HG03521 (cell line): ENCODE data around the gene LAMTOR1.
A peak's percentile ranks its signal among the peaks of the same experiment; 100 is the strongest.

Experiments
- ATAC-seq: cut with Tn5 transposase; IDR thresholded peaks from one replicate; pipeline ENCODE4 v1.9.1; 2021; ENCODE audit warnings: mild to moderate bottlenecking, moderate library complexity; ENCODE audit not compliant: unreplicated experiment

The LAMTOR1 gene

GRCh38 chr11:72120930-72121329 is 17.8 kb upstream of the LAMTOR1 start:
- ATAC-seq = no peak

GRCh38 chr11:72119198-72119597 is 16.1 kb upstream of the LAMTOR1 start:
- no peak for ATAC-seq

DNA sequence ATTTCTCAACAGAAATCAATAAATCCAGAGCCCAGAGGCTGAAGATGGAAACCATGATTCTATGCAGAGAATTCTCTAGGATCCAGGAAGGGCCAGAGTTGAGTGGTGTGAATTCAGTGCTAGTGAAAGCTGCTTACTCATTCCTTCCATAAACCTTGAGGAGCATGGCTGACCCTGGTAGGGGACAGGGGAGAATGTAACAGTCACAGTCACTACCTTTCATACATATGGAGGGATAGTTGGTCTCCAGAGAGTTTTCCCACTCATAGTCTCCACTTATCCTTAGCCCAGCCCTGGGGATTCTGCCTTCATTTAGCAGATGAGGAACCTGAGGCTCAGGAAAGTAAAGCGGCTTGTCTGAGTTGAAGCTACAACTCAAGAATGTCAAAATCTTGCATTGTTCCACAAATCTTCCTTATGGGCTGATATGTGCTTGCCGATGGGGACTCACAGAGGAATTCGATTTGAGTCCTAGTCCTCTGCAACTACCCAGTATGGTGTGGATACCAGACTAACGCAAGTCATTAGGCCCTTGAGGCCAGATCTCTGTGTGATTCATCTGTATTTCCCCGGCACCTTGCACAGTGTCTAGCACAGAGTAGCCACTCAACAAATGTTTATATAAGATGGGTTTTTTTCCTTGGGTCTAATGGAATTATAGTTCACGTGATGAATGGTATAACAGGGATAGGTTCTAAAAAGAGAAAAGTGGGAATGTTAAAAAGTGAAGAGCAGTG is 13.1 kb upstream of the LAMTOR1 start:
- no peak for ATAC-seq

- ATAC-seq = no peak
Observed at GRCh38 chr11:72114570-72114969, 11.5 kb upstream of the LAMTOR1 start.

DNA sequence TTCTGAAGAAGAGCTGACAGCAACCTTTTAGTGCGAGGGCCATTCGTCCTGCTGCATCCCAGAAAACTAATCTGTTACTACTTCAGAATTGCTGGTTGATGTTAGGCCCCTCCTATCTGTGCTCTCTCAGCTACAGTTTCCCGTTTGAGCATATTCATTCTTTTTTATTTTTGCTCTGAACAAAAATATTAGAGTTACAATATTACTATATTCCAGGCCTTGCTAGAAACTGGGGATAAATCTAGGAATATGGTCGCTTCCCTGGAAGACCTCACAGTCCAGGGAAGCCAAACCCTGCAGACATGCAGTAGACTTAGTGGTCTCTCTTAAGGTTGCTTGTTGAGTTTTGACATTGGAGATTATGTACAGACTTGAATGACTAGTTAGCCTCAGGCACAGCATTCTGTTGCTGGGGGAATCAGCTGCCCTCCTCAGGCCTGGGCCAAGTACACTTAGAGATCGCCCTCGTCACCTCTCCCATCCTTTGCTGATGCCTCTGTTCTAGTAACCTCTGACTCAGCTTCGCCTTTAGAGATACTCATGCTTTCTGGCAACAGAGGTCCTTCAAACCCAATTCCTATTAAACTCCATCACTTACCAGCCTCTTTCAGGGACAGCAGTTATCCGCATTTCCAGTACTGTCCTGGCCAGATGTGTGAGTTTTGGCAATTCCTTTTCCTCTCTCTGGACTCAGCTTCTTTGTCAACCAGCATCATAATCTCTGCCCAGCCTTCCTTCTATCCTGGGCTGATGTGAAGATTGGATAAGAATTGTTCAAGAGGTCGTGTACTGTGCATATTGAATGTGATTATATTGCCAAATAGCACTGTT is 10.1 kb upstream of the LAMTOR1 start:
- ATAC-seq = no peak

GRCh38 chr11:72112143-72112977 is 9.3 kb upstream of the LAMTOR1 start, which contains the start of gene ANAPC15:
Gene ANAPC15 (minus strand): TSS chr11:72112695. CDS start chr11:72111276, 1,419 bp downstream.
- peak; percentile 87 for ATAC-seq

- ATAC-seq = no peak
Observed at GRCh38 chr11:72111300-72112142, 8.4 kb upstream of the LAMTOR1 start.

- ATAC-seq = no peak
Observed at GRCh38 chr11:72105888-72106287, 2.8 kb upstream of the LAMTOR1 start, which contains the start of gene TOMT. Gene TOMT (plus strand): TSS chr11:72105924. CDS start chr11:72105952, 28 bp downstream.

DNA sequence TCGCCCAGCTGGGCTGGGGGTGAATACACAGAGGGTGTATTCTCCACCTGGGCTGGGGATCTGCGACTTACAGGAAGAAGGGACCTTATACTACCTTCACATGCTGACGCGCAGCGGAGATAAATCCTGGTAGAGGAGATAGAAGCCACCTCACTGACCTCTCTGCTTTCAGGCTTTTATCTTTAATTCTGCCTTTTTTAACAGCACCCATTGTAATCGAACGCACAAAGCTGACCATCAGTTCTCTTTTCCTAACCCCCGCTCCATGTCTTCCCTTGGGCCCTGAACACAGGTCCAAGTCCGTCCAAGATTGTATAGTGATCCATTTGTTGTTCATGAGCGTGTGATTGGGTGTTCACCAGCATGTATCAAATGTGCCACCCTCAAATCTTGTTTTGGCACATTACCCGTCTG is 664 bp upstream of the LAMTOR1 start:
- no peak for ATAC-seq

DNA sequence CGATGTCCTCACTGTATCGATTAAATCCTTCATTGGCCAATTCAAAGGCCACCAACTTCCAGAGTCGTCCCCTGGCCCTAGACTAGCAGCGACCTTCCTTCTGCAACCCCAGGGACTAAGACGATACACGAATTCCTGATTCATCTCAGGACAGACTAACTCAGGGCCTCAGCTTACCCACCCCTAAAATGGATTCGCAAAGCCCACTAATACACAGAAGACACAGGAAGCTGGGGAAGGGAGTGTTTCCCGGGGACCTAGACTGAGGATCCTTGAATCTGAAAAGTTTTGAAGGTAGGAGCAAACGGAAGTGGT is 509 bp downstream of the LAMTOR1 start:
- ATAC-seq = no peak

DNA sequence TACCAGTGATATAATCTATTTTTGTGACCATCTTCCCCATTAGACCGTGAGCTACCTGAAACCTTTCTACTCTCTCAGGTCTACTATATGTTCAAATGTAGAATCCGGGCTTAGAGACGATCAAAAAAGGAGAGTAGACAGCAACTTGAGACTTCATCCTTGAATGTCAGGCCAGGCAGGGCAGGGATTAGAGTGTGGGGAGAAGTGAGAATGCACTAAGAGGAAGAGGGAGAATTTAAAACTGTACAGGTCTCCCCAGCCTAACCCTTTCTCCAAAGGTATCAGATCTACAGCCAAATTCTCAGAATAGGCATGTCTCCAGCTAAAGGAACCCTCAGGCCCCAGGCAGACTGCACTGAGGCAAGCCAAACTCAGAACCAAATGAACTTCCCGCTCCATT is 935 bp downstream of the LAMTOR1 start:
- ATAC-seq = no peak

GRCh38 chr11:72100462-72100861 is 2.6 kb downstream of the LAMTOR1 start:
- no peak for ATAC-seq

- ATAC-seq = no peak
Observed at GRCh38 chr11:72100009-72100408, 3.1 kb downstream of the LAMTOR1 start.

- no peak for ATAC-seq
Observed at GRCh38 chr11:72098741-72099140, 4.4 kb downstream of the LAMTOR1 start.

DNA sequence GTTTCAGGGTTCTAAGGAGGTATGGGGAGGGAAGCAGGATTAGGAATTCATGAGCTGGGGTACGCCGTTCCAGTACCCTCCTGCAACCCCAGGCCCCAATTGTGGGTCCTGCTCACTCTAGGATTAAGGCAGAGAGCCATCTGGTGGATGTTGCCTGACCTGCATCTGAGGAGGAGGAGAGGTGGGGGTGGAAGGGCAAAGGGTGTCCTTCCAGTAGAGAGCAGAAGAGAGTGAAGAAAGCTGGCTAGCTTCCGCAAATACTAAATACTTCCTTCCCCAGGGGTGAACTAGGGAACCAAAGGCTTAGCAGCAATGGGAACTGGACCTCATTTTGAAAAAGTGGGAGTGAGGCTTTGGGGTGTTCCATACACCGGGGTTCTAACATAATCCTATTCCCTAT is 11.8 kb downstream of the LAMTOR1 start:
- no peak for ATAC-seq

GRCh38 chr11:72088076-72088808 is 14.9 kb downstream of the LAMTOR1 start:
- ATAC-seq = no peak

- no peak for ATAC-seq
Observed at GRCh38 chr11:72085621-72086351, 17.3 kb downstream of the LAMTOR1 start.

- no peak for ATAC-seq
Observed at GRCh38 chr11:72084965-72085364, 18.1 kb downstream of the LAMTOR1 start.

DNA sequence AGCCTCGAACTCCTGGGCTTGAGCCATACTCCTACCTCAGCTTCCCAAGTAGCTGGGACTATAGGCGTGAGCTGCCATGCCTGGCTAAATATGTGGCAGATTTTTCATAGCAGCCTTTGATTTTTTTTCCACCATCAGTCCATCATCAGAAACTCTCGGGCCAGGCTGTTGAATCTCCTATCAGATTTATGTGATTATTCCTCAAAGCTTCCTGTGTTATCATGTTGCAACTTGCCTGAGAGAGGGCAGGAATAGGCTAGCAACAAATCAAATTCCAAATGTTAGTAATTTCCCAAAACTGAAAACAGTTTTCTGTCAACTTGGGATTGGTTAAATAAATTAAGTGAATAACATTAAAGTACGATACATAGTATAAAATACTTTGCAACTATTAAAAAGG is 19.0 kb downstream of the LAMTOR1 start:
- ATAC-seq = no peak
